HEK293 (cell line): Measurements from ENCODE around the gene LRP1.

Source experiments
- CTCF ChIA-PET: fragments of 350-600 bp; formaldehyde crosslinking; extraction: SDS; loops from one replicate; lab custom pipeline; 2021; ENCODE audit warnings: antibody characterized with exemption; lab: Yijun Ruan, JAX
- POLR2A ChIA-PET: fragments of 300-600 bp; formaldehyde crosslinking; extraction: SDS; loops from one replicate; lab custom pipeline; 2020; ENCODE audit warnings: antibody characterized with exemption, inconsistent platforms; lab: Yijun Ruan, JAX
- H3K27ac ChIP-seq: fragments of 200-500 bp; sonication (Bioruptor generic); 2 replicates; pipeline ENCODE4 v1.5.1; 2014; ENCODE audit warnings: low read depth, low read length, control low read depth, inconsistent platforms; ENCODE audit errors: extremely low read depth
- H3K36me3 ChIP-seq, 2 experiments: fragments of 200-500 bp in 1 of 2; sonication (Bioruptor generic) in 1 of 2; 1 replicate in 1 of 2; 2 replicates in 1 of 2; pipeline ENCODE4 v1.5.1; 2014 to 2017; ENCODE audit warnings: inconsistent platforms in 2 of 2, low read length in 2 of 2; ENCODE audit not compliant: control insufficient read depth in 2 of 2, insufficient read depth in 1 of 2
- H3K4me1 ChIP-seq: fragments of 200-500 bp; sonication (Bioruptor generic); 2 replicates; pipeline ENCODE4 v1.5.1; 2014; ENCODE audit warnings: mild to moderate bottlenecking, low read length, inconsistent platforms; ENCODE audit not compliant: control insufficient read depth, insufficient read depth
- H3K4me3 ChIP-seq: 2 replicates; pipeline ENCODE4 v1.5.1; 2011; ENCODE audit warnings: low read depth, mild to moderate bottlenecking, control low read depth, low read length, moderate library complexity
- H3K9me3 ChIP-seq: fragments of 200-500 bp; sonication (Bioruptor generic); 2 replicates; pipeline ENCODE4 v1.5.1; 2014; ENCODE audit warnings: low read depth, low read length, inconsistent platforms; ENCODE audit not compliant: control insufficient read depth, insufficient read depth
- AEBP2 ChIP-seq: fragments of 450-650 bp; formaldehyde crosslinking; IDR thresholded peaks from 2 replicates; pipeline ENCODE4 v1.5.1; 2016; ENCODE audit warnings: missing biosample characterization, missing genetic modification characterization, borderline replicate concordance
- HOXD13 ChIP-seq: sonication (generic); formaldehyde crosslinking; IDR thresholded peaks from 2 replicates; pipeline ENCODE4 v1.8.0; 2022; ENCODE audit warnings: missing genetic modification reagents, borderline replicate concordance
- IKZF3 ChIP-seq: fragments of 450-650 bp; IDR thresholded peaks from 2 replicates; pipeline ENCODE4 v1.5.0; 2018; ENCODE audit warnings: missing biosample characterization, mild to moderate bottlenecking, missing genetic modification characterization, moderate library complexity
- KLF1 ChIP-seq: fragments of 450-650 bp; formaldehyde crosslinking; IDR thresholded peaks from 2 replicates; pipeline ENCODE4 v1.5.1; 2016; ENCODE audit warnings: missing biosample characterization, missing genetic modification characterization
- OSR2 ChIP-seq: fragments of 450-650 bp; formaldehyde crosslinking; IDR thresholded peaks from 2 replicates; pipeline ENCODE4 v1.5.1; 2016; ENCODE audit warnings: missing biosample characterization, missing genetic modification characterization
- REPIN1 ChIP-seq: fragments of 450-650 bp; formaldehyde crosslinking; IDR thresholded peaks from 2 replicates; pipeline ENCODE4 v1.5.1; 2017; ENCODE audit warnings: missing biosample characterization, missing genetic modification characterization, low read depth
- TCF7L2 ChIP-seq: IDR thresholded peaks from 2 replicates; pipeline ENCODE4 v1.6.1; 2011; ENCODE audit warnings: low read depth, mild to moderate bottlenecking, inconsistent platforms, low read length, moderate library complexity, borderline replicate concordance
- ZBTB20 ChIP-seq: fragments of 450-650 bp; formaldehyde crosslinking; IDR thresholded peaks from 2 replicates; pipeline ENCODE4 v1.5.1; 2016; ENCODE audit warnings: missing biosample characterization, missing genetic modification characterization
- ZBTB49 ChIP-seq: fragments of 450-650 bp; formaldehyde crosslinking; IDR thresholded peaks from 2 replicates; pipeline ENCODE4 v1.5.1; 2016; ENCODE audit warnings: missing biosample characterization, missing genetic modification characterization, low read depth
- ZBTB8A ChIP-seq: fragments of 450-650 bp; formaldehyde crosslinking; IDR thresholded peaks from 2 replicates; pipeline ENCODE4 v1.5.1; 2016; ENCODE audit warnings: missing biosample characterization, missing genetic modification characterization
- ZNF221 ChIP-seq: fragments of 450-650 bp; formaldehyde crosslinking; IDR thresholded peaks from 2 replicates; pipeline ENCODE4 v1.5.1; 2017; ENCODE audit warnings: missing biosample characterization, missing genetic modification characterization, borderline replicate concordance
- ZNF26 ChIP-seq: fragments of 450-650 bp; formaldehyde crosslinking; IDR thresholded peaks from 2 replicates; pipeline ENCODE4 v1.5.1; 2016; ENCODE audit warnings: missing biosample characterization, missing genetic modification characterization
- ZNF341 ChIP-seq: fragments of 450-650 bp; formaldehyde crosslinking; IDR thresholded peaks from 2 replicates; pipeline ENCODE4; 2016; ENCODE audit warnings: low read depth, missing biosample characterization, missing genetic modification characterization
- ZNF513 ChIP-seq: fragments of 450-650 bp; IDR thresholded peaks from 2 replicates; pipeline ENCODE4 v1.5.1; 2018; ENCODE audit warnings: missing biosample characterization, missing genetic modification characterization
- ZSCAN23 ChIP-seq: fragments of 450-650 bp; formaldehyde crosslinking; IDR thresholded peaks from 2 replicates; pipeline ENCODE4 v1.5.1; 2016; ENCODE audit warnings: missing biosample characterization, missing genetic modification characterization

Gene LRP1

GRCh38 chr12:57135527-57136326 is 7.4 kb downstream of the LRP1 start:
- Histone ChIP-seq H3K27ac (no peak overlapping the region), H3K4me3 (no peak overlapping the region), H3K4me1 (no peaks in the 10 kb centered on the region; the same call in 1 of the 2 replicates), H3K36me3 (peaks cover 0 to 27% of the 10 kb centered on the region in 2 experiments; a peak in 2 of 3 replicates), H3K9me3 (no peaks in the 10 kb centered on the region)
- CTCF ChIA-PET: interaction anchor here (0.6 to 2.7 kb wide), 6 partner anchors 8 to 107 kb away, joined by 3 to 10 read pairs (median 3); partner anchors contain the start of gene LRP1
- TF ChIP-seq ZSCAN23 (tag by site-specific recombination) (no peak), ZBTB20 (tag by site-specific recombination) (peak; percentile 57)
- POLR2A ChIA-PET: interaction anchor here (0.6 to 1.3 kb wide), 2 partner anchors 8 to 934 kb away, joined by 5 to 10 read pairs; partner anchors contain the start of gene LRP1

GRCh38 chr12:57138526-57139272 is 10.4 kb downstream of the LRP1 start:
- TF ChIP-seq HOXD13: no peak
- TF ChIP-seq ZBTB49 (tag by site-specific recombination): no peak
- TF ChIP-seq ZNF341 (tag by site-specific recombination): peak; percentile 40
- no peak for TF ChIP-seq TCF7L2
- TF ChIP-seq ZBTB8A (tag by site-specific recombination): no peak
- TF ChIP-seq ZNF26: no peak
- no peak for TF ChIP-seq IKZF3
- TF ChIP-seq KLF1 (tag by site-specific recombination): 0 out of 2 replicates have a peak, but pooled peaks have one; percentile 33
- TF ChIP-seq ZNF221 (tag by site-specific recombination): no peak
- H3K9me3 ChIP-seq: no peaks in the 10 kb centered on the region
- H3K36me3 ChIP-seq: peaks cover 0 to 57% of the 10 kb centered on the region in 2 experiments; a peak in 2 of 3 replicates
- no peak overlapping the region for H3K27ac ChIP-seq
- POLR2A ChIA-PET: interaction anchor here (1.2 kb wide), 1 partner anchor 10 kb away, joined by 3 read pairs; the partner anchor contains the start of gene LRP1
- CTCF ChIA-PET: interaction anchor here (0.7 to 0.8 kb wide), 2 partner anchors 8 to 14 kb away, joined by 5 read pairs; no protein-coding TSS in a partner anchor
- H3K4me3 ChIP-seq: no peak overlapping the region
- no peaks in the 10 kb centered on the region for H3K4me1 ChIP-seq

GRCh38 chr12:57139796-57140649 is 11.7 kb downstream of the LRP1 start:
- Histone ChIP-seq H3K36me3 (peaks cover 0 to 70% of the 10 kb centered on the region in 2 experiments; a peak in 2 of 3 replicates), H3K4me3 (no peak overlapping the region), H3K4me1 (no peaks in the 10 kb centered on the region)
- TF ChIP-seq REPIN1 (no peak), ZNF513 (tag by site-specific recombination) (no peak), OSR2 (tag by site-specific recombination) (no peak), AEBP2 (tag by site-specific recombination) (no peak)

More at GRCh38 chr12:57139796-57140649, 11.7 kb downstream of the LRP1 start:
- Histone ChIP-seq H3K27ac (no peak overlapping the region), H3K9me3 (no peaks in the 10 kb centered on the region)
- POLR2A ChIA-PET: interaction anchor here (2.9 kb wide), 1 partner anchor 12 kb away, joined by 9 read pairs; the partner anchor contains the start of gene LRP1
- CTCF ChIA-PET: interaction anchor here (1.4 to 2.2 kb wide), 2 partner anchors 16 to 35 kb away, joined by 7 read pairs; no protein-coding TSS in a partner anchor
